ENCODE data around the gene ZNF438. TPM values are rescaled to one million over a fixed set of nuclear protein-coding genes. Genes with fewer than 3 reads are reported as not detected.
"Not testable (repeated sequence)": the region's sequence is repeated elsewhere in the genome, so short reads cannot be mapped to it uniquely, and the experiment has no call there.

ZNF438 gene
- total and polyA plus RNA-seq, 2 of the 13 experiments (the other 11 are each of a cell fraction or from before 2014, with no cell fraction given), result 0.75 to 0.83 TPM

DNA sequence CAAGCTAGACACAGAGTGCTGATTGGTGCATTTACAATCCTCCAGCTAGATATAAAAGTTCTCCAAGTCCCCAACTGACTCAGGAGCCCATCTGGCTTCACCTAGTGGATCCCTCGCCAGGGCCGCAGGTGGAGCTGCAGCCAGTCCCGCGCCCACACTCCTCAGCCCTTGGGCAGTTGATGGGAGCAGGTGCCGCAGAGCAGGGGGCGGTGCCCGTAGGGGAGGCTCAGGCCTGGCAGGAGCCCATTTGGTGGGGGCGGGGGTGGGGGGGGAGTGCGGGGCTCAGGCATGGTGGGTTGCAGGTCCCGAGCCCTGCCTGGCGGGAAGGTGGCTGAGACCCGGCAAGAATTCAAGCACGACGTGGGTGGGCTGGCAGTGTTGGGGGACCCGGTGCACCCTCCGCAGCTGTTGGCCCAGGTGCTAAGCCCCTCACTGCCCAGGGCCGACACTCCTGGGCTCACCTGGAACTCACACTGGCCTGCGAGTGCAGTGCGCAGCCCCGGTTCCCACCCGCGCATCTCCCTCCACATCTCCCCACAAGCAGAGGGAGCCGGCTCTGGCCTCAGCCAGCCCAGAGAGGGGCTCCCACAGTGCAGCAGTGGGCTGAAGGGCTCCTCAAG lies 101.7 kb downstream of the ZNF438 start:
- Histone ChIP-seq H3K4me2 (ENCODE audit: low read depth, low read length) (no peak overlapping the region), H3K27me3 (ENCODE audit: control insufficient read depth in 1 of 2, insufficient read depth in 2 of 2, low read length in 2 of 2) (no peaks in the 10 kb centered on the region; a peak in 1 of 5 replicates), H3K4me1 (ENCODE audit: insufficient read depth, low read length) (no peaks in the 10 kb centered on the region), H3K27ac (ENCODE audit: extremely low read length, insufficient read depth, low read length) (no peak overlapping the region), H3K9me3 (ENCODE audit: low read length) (0 out of 2 replicates have a peak, but pooled peaks cover under 1% of the 10 kb centered on the region), H4K20me1 (ENCODE audit: insufficient read depth, low read length) (no peaks in the 10 kb centered on the region), H3K4me3 (replicated peaks in 1 of 3; ENCODE audit: insufficient read depth in 1 of 3, low read depth in 2 of 3, low read length in 3 of 3) (no peak overlapping the region), H2AFZ (ENCODE audit: low read length) (no peak overlapping the region), H3K36me3 (replicated peaks in 1 of 2; ENCODE audit: control insufficient read depth in 1 of 2, insufficient read depth in 2 of 2, low read length in 2 of 2) (no peaks in the 10 kb centered on the region), H3K79me2 (ENCODE audit: insufficient read depth, low read length) (no peaks in the 10 kb centered on the region), H3K9ac (ENCODE audit: insufficient read depth, low read depth, low read length) (no peak overlapping the region)
- in situ Hi-C loops (cut with HindIII; ENCODE audit: extremely low pct_ligation_motif_present, low pct_unique_long_range_greater_than_20kb) (no loop called here), intact Hi-C loops (cut with micrococcal nuclease; ENCODE audit: unreplicated experiment) (no loop called here)
- DNase-seq (ENCODE audit: low spot score) (no peak), ATAC-seq (no peak), FAIRE-seq (no peak)
- no TSS peak for BruUV-seq (replicated peaks)
- ChIA-PET POLR2A (no interaction called here), CTCF (ENCODE audit: low intra/inter-chr PET ratio, low total read pairs) (no interaction called here)
- TF ChIP-seq ZNF839 (CRISPR knock-in tag; IDR thresholded peaks at IDR 0.05; ENCODE audit: borderline replicate concordance) (no peak), PAWR (CRISPR knock-in tag; IDR thresholded peaks at IDR 0.05; ENCODE audit: borderline replicate concordance) (no peak), NR3C1 (CRISPR knock-in tag; IDR thresholded peaks at IDR 0.05) (no peak), ZNF724P (CRISPR knock-in tag; IDR thresholded peaks at IDR 0.05; ENCODE audit: borderline replicate concordance) (no peak), FOXA3 (CRISPR knock-in tag; IDR thresholded peaks at IDR 0.05) (no peak), SKIL (CRISPR knock-in tag; IDR thresholded peaks at IDR 0.05; ENCODE audit: borderline replicate concordance) (no peak), IRF9 (CRISPR knock-in tag; IDR thresholded peaks at IDR 0.05; ENCODE audit: borderline replicate concordance) (no peak), SIX1 (CRISPR knock-in tag; IDR thresholded peaks at IDR 0.05; ENCODE audit: borderline replicate concordance) (no peak), MEIS2 (CRISPR knock-in tag; IDR thresholded peaks at IDR 0.05) (no peak), AKAP8 (CRISPR knock-in tag; IDR thresholded peaks at IDR 0.05) (no peak), MAF1 (CRISPR knock-in tag; IDR thresholded peaks at IDR 0.05; ENCODE audit: borderline replicate concordance) (no peak)
- TF ChIP-seq, protein P1, sequence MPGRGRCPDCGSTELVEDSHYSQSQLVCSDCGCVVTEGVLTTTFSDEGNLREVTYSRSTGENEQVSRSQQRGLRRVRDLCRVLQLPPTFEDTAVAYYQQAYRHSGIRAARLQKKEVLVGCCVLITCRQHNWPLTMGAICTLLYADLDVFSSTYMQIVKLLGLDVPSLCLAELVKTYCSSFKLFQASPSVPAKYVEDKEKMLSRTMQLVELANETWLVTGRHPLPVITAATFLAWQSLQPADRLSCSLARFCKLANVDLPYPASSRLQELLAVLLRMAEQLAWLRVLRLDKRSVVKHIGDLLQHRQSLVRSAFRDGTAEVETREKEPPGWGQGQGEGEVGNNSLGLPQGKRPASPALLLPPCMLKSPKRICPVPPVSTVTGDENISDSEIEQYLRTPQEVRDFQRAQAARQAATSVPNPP (CRISPR knock-in tag; IDR thresholded peaks at IDR 0.05), result no peak
- TF ChIP-seq, protein P2, sequence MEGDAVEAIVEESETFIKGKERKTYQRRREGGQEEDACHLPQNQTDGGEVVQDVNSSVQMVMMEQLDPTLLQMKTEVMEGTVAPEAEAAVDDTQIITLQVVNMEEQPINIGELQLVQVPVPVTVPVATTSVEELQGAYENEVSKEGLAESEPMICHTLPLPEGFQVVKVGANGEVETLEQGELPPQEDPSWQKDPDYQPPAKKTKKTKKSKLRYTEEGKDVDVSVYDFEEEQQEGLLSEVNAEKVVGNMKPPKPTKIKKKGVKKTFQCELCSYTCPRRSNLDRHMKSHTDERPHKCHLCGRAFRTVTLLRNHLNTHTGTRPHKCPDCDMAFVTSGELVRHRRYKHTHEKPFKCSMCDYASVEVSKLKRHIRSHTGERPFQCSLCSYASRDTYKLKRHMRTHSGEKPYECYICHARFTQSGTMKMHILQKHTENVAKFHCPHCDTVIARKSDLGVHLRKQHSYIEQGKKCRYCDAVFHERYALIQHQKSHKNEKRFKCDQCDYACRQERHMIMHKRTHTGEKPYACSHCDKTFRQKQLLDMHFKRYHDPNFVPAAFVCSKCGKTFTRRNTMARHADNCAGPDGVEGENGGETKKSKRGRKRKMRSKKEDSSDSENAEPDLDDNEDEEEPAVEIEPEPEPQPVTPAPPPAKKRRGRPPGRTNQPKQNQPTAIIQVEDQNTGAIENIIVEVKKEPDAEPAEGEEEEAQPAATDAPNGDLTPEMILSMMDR (CRISPR knock-in tag; IDR thresholded peaks at IDR 0.05), result no peak
- 100% methylated on average over 1 of the region's 23 CpGs for WGBS (ENCODE audit: low lambda C conversion rate)

DNA sequence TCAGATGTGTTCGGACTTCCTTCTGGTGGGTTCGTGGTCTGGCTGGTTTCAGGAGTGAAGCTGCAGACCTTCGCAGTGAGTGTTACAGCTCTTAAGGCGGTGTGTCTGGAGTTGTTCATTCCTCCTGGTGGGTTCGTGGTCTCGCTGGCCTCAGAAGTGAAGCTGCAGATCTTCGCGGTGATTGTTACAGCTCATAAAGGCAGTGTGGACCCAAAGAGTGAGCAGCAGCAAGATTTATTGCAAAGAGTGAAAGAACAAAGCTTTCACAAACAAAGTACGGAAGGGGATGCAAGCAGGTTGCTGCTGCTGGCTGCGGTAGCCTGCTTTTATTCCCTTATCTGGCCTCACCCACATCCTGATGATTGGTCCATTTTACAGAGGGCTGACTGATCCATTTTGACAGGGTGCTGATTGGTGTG lies 102.3 kb downstream of the ZNF438 start:
- DNase-seq (ENCODE audit: low spot score); H3K9me3 ChIP-seq (ENCODE audit: low read length); CTCF ChIA-PET (ENCODE audit: low intra/inter-chr PET ratio, low total read pairs); H3K79me2 ChIP-seq (ENCODE audit: insufficient read depth, low read length); H3K9ac ChIP-seq (ENCODE audit: insufficient read depth, low read depth, low read length); H2AFZ ChIP-seq (ENCODE audit: low read length); H3K4me3 ChIP-seq (replicated peaks in 1 of 3; ENCODE audit: insufficient read depth in 1 of 3, low read depth in 2 of 3, low read length in 3 of 3); BruUV-seq (replicated peaks); H3K4me1 ChIP-seq (ENCODE audit: insufficient read depth, low read length); H3K27ac ChIP-seq (ENCODE audit: extremely low read length, insufficient read depth, low read length); H3K36me3 ChIP-seq (replicated peaks in 1 of 2; ENCODE audit: control insufficient read depth in 1 of 2, insufficient read depth in 2 of 2, low read length in 2 of 2); H3K27me3 ChIP-seq (ENCODE audit: control insufficient read depth in 1 of 2, insufficient read depth in 2 of 2, low read length in 2 of 2); FAIRE-seq; POLR2A ChIA-PET; H4K20me1 ChIP-seq (ENCODE audit: insufficient read depth, low read length); ATAC-seq; intact Hi-C loops (cut with micrococcal nuclease; ENCODE audit: unreplicated experiment); H3K4me2 ChIP-seq (ENCODE audit: low read depth, low read length); in situ Hi-C loops (cut with HindIII; ENCODE audit: extremely low pct_ligation_motif_present, low pct_unique_long_range_greater_than_20kb): not testable (repeated sequence)
- WGBS (ENCODE audit: low lambda C conversion rate), result 55% methylated on average over 10 of the region's 10 CpGs

All from HepG2 (cell line).